Measurements from ENCODE around the gene SMYD1.

Gene SMYD1

GRCh38 chr2:88148929-88149438, 81.4 kb downstream of the SMYD1 start:
- DNase-seq = no peak

GRCh38 chr2:88159481-88159880, 91.9 kb downstream of the SMYD1 start:
- DNase-seq = no peak

- DNase-seq = no peak
Measured at GRCh38 chr2:88159955-88160415, 92.4 kb downstream of the SMYD1 start.

GRCh38 chr2:88160517-88160916, 92.9 kb downstream of the SMYD1 start:
- DNase-seq = no peak

- DNase-seq = no peak
Measured at GRCh38 chr2:88161446-88162244, 94.0 kb downstream of the SMYD1 start.
